A172 (cell line): Measurements from ENCODE around the gene FBLN1. TPM values are rescaled to one million over a fixed set of nuclear protein-coding genes. Genes with fewer than 3 reads are reported as not detected.
"Not testable (repeated sequence)": the region's sequence is repeated elsewhere in the genome, so short reads cannot be mapped to it uniquely, and the experiment has no call there.

Experiments used
- DNase-seq: peaks from one replicate; pipeline ENCODE4 v3.0.0-alpha.2; 2015; ENCODE audit warnings: low spot score
- total RNA-seq: library from RNA; depleted of rRNA; stranded (reverse); fragments of >200 nt; shearing (Covaris generic); gene quantifications from 2 replicates; pipeline ENCODE4 v1.2.3, GENCODE V29; 2014

Gene FBLN1
- total RNA-seq, 1 experiment from 2014 or later = 58.8 TPM

DNA sequence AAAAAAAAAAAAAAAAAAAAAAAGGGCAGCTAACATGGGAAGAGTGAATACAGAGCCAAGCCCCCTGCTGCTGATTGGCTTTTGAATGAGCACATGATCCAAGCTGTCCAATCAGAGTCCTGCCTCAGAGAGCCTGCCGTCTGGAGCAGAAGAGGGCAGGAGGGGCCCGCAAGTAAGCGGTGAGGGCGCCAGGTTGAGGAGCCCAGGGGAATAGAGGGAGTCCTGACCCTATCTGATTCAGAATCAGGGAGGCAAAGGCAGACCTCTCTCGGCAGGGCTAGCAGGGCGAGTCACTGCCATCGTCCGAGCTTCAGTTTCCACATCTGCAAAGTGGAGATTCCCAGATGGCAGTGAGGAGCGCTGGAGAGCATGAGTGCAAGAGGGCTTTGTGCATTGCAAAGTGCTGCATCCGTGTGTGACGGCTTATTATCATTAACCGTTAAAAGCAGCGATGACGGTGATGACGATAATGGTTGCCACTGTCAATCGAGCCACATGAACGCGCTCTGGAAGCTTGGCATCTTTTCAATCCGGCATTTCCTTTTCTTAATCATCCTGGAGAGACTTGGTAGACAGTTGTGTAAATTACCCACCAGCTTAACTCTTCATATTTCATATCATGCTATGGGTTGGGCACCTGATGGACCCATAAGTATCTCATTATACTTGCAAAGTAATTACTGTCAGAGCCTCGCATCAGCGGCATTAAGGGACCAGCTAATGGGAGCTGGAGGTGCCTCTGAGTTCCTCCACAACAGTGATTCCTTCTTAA is 100.3 kb downstream of the FBLN1 start:
- DNase-seq = peak; percentile 64

DNA sequence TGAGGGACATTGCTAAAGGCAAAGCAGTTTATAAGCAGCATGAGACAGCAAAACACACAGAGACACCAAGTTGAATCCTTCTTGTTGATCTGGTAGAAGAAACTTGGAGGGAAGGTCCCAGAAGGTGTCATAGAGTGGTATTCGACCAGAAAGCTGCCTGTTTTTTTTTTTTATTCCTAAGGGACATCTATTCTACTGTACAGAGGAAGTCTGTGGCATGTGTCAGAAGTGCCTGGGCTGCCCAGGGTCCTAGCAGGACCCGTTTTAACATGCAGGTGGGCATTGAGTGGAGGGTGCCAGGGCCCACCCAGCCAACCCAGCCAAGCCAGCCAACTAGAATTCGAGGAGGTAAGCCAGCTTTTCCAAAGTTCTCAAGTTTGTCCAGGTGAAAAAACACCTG is 100.9 kb downstream of the FBLN1 start:
- peak; percentile 13 for DNase-seq

DNA sequence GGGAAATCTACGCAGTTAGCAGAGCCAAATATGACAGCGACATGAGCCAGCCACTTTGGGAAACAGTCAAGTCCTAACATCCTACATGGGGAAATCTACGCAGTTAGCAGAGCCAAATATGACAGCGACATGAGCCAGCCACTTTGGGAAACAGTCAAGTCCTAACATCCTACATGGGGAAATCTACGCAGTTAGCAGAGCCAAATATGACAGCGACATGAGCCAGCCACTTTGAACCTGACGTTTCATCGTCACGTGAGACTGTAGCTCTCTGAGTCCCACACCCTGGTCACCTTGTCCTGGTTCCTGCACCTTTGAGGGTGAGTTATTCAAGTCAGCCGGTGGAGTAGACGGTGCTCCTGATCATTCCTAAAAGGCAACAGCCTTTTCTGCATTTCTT is 105.4 kb downstream of the FBLN1 start:
- DNase-seq = not testable (repeated sequence)

DNA sequence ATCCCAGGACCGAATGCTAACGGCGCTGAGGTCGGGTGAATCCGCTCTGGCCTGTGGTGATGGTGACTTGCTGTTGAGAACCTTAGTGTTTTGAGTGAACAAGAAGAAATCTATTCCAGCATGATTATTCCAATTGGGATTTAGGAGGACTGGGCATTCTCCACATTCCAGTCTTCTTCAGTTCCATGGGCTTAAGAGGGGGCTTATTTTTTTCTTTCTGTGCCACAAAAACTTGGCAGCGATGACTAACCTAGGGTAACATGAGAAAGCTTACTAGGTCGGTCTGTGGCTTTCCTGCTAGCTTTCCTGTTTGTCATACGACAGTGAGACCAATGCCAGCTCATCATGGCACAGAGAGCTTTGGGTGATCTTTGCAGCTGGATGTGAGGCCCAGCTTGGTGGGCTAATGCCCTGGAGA is 106.1 kb downstream of the FBLN1 start:
- DNase-seq = peak; percentile 96

DNA sequence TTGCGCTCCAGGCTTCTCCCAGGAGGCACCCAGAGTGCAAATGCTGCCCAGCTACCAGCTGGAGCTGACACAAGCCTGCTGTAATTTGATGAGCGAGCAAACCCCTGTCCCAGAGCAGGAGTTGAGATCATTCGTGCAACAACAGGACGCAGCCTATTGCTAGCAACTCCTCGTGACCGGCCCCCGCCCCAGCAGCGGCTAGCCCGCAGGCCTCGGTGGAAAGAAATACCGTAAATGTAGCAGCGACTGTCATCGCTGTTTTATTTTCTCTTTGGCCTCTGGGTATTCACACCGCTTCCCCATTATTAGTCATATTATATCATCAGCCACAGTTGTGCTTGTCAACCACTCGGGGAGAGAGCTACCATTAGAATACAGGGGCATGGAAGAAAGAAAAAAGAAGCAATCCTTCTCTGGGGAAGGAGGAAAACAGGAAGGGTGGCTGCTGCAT is 109.8 kb downstream of the FBLN1 start:
- peak; percentile 63 for DNase-seq

DNA sequence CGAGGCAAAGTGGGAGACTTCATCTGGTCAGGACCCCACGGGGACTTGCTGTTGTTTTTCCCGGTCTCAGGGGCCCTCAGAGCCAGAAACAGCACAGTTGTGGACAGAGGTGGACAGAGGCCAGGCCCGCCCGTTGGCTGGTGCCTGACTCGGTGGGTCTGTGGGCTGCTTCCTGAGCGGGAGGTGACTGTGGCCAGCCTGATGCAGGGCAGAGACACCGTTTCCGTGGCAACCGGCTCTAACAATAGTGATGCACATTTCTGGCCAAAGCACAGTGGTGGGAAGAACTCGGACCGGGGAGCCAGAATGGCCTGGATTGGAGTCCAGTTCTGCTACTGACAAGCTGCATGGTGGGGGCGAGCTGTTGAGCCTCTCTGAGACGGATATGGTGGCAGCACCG is 110.3 kb downstream of the FBLN1 start:
- no peak for DNase-seq

DNA sequence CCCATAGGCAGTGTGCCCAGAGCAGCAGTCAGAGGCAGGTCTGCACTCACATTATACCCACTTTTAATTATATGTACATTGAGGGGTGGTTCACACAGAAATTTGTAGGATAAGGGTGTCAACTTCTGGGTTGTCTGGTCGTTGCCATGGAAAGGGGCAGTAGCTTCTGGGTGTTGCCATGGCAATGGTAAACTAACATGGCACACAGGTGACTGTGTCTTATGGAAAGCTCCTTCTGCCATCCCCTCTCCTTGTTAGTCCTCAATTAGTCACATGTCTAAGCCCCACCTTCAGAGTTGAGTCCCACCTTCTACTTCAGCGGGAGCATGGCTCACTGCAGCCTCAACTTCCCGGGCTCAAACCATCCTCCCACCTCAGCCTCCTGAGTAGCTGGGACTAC is 112.7 kb downstream of the FBLN1 start:
- no peak for DNase-seq

DNA sequence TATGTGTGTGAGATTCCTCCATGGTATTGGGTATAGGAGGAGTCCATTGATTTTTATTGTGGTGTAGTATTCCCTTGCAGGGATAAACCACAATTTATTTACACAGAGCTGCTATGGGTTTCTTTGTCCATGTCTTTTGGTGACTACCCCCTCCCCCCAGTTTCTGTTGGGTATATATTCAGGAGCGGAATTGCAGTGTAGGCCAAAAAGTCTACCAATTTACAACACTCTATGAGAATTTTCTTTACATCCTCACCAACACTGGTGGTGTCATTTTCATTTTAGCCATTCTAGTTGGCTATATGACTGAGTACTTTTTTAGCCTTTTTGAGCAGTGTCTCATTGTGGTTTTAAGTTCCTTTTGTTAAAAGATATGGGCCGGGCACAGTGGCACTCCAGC is 113.7 kb downstream of the FBLN1 start:
- no peak for DNase-seq

DNA sequence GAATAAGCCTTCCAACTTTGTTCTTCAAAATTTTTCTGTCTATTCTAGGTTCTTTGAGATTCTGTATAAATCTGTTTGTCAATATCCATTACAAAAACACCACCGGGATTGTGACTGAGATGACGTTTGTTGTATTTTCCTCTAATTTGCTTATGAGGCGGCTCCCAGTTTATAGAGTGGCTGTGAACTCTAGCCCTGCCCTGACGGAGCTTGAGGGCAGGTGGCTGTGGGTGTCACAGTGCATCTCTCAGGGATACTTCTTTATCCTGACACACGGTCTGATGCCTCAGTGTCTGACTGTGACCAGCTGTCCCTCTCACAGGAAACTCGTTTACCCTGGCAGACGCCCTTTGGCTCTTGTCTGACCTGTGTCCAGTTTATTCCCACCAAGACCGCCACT is 115.3 kb downstream of the FBLN1 start:
- no peak for DNase-seq

DNA sequence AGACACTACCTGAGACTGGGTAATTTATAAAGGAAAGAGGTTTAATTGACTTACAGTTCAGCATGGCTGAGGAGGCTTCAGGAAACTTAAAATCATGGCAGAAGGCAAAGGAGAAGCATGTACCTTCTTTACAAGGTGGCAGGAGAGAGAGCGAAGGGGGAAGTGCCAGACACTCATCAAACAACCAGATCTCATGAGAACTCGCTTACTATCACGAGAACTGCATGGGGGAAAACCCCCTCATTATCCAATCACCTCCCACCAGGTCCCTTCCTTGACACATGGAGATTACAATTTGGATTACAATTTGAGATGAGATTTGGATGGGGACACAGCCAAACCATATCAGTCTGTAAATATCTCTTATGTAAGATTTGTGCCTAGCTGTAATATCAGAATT is 118.0 kb downstream of the FBLN1 start:
- DNase-seq = no peak

DNA sequence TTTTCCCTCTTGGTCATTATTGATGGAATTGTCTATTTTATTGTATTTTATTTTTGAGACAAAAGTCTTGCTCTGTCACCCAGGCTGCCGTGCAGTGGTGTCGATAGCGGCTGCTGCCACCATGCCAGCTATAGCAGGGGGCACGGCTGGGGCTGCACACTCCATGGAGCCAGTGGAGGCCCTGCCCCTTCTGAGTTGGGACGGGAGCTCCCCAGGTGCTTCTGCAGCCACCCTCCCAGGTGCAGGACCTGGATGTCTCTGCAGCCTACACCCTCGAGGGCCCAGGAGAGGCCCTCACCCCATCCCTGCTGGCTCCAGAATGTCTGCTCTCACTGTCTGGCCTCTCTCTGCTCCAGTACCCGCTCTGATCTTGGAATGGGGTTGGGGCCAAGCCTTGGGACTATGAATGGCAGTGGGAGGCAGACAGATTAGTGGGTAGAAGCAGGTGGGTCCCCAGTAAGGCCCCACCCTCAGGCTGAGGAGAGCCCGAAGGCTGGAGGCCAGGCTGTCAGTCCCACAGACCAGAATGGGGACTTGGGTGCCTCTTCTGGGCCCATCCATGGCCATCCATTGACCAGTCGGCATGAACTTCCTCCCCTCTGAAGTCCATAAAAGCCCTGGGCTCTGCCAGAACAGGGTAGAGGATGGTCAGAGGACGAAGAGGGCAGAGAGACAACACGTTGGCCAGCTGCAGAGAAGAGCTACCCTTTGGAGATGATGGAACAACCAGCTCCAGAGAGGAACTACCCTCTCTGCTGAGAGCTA is 119.3 kb downstream of the FBLN1 start:
- no peak for DNase-seq

DNA sequence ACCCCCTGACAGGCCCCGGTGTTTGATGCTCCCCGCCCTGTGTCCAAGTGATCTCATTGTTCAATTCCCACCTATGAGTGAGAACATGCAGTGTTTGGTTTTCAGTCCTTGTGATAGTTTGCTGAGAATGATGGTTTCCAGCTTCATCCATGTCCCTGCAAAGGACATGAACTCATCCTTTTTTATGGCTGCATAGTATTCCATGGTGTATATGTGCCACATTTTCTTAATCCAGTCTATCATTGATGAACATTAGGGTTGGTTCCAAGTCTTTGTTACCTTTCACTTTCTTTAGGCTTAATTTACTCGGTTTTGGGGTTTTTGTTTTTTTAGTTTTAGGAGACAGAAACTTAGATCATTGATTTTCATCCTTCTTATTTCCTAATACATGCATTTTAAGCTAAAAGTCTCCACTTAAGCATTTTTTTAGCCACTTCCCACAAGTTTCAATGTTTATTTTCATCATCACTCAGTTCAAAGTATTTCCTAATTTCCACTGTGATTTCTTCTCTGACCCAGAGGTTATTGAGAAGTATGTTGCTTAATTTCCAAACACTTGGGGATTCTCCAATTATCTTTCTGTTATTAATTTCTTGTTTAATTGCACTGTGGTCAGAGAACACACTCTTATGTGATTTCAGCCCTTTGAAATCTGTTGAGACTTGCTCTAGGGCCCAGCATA is 120.9 kb downstream of the FBLN1 start:
- not testable (repeated sequence) for DNase-seq

DNA sequence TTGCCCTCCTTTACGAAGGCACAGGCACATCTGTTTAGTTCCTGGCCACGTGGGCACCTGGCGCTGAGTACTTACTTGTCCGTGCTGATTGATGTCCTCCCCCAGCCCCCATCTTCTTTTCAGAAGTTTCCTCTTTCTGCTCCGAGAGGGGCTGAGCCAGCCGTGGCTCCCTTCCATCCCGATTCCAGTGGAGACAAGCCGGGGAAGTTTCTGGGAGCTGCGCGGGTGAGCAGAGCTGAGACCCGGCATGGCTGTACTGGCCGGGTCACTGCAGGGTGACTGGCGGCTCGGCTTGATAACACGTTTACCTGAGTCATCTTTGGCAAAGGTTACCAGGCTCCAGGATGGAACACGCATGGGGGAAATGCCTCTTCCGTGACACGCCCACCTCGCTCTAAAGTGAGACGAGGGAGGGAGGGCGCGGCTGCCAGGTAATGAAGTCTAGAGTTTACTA is 123.5 kb downstream of the FBLN1 start:
- no peak for DNase-seq

DNA sequence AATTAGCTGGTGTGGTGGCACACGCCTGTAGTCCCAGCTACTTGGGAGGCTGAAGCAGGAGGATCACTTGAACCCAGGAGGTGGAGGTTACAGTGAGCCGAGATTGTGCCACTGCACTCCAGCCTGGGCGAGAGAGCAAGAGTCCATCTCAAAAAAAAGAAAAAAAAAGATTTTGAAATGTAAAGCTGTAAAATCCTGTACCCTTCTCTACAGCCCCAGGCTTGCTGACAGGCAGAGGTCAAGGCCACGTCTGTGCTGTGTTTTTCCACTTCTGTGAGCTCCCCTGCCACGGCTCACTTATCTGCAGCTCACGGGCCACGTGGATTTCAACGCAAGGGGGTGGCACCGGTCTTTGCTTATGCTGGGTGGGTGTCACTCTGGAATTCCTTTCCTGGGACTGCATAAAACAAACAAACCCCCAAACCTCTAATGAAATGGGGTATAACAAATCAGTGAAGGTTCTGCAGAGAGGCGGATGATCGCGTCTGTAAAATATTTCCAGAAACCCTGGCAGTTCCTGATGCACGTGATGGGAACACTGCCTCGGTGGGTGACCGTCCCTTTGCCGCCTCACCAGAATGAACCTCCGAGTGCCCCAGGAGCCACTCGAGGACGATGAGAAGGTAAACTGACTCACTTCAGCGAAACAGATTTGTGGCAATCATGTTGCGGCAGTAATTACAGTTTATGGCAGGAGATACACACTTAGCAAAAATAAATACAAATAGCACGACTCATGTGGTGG is 125.0 kb downstream of the FBLN1 start:
- no peak for DNase-seq

DNA sequence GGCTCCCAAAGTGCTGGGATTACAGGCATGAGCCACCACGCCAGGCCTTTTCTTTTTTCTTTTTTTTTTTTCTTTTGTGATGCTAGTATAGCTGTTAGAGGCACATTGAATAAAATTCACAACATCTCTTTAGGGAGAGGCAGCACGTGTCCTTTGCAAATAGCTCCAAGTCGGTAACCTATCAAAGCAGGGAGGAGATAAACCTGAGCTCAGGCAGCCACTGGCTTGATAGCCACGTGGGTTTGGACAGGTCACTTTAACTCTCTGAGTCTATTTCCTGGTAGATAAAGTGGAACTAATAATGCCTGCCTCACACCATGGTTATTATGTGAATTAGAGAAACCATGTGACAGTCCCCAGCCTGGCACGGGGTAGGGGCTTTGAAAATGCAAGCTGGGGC is 125.8 kb downstream of the FBLN1 start:
- DNase-seq = no peak

DNA sequence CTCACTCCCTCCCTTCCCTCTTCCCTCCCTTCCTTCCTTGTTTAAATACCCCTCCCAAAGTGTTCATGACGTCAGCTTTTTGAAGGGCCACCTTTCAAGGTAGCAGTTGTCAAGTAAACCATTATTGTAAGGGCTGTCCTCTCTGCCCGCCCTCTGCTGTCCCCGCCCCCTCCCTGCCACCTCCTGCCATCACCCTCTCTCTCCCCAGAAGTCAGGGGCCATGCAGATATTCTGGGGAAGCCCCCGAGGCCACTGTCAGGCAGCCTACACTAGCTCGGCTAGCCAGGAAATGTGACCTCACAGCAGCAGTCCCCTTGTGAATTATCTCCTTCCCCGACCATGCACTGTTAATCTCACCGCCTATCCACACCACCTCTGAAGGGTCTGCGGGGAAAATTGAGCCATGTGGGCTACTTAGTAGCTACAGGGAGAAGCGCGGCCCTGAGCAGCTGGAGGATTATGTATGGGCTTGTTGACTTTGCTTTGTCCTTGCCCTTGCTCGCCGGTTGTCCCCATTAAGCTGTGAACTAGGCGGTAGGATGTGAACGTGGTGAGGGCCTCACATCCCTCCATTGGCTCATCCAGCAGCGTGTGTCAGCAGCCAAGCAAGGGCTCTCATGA is 126.9 kb downstream of the FBLN1 start:
- DNase-seq = no peak

DNA sequence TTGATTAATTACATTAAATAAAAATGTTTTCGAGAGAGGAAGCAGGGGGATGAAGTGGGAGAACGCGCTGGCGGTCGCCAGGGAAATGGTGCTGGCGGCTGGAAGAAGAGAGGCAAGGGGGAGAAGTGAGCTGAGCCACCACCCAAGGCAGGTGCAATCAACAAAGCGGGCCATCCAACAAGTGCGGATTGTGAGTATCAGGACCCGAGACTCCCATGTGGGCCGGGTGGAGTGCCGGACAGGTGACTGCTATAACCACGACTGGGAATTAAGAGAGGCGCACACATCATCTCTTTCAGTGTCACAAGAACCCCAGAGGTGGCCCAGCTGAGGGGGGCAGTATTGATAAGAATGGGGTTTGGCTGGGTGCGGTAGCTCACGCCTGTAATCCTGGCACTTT is 127.8 kb downstream of the FBLN1 start:
- no peak for DNase-seq

DNA sequence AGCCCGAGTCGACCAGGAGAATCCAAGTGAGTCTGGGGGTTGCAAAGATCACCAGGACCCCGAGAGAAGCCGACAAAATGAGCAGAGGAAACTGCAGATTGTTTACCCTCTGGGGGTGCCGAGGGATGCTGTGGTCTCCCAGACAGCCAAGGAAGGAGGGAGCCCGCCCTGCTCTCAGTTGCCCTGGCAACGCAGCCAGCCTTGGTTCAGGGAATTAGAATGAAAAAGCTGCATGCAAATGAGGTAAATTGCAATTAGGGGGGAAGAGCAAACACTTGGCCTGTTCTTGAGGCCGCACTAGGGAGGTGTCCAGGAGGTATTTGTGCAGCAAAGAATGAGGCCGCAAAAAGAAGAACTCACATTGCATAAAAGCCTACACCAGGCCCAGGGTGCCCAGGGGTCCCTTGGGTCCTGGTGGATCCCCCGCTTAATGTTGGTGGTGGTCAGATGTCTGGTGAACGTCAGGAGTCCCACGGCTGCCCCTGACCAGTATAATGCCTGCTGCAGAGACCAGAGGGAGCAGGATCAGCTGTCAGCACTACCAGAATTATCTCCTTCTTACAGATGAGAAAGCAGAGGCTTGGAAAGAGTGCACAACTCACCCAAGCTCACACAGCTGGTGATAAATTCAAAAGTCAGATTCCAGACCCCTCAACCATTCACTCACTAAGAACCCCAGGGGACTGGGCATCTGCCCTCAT is 128.6 kb downstream of the FBLN1 start:
- DNase-seq = no peak

DNA sequence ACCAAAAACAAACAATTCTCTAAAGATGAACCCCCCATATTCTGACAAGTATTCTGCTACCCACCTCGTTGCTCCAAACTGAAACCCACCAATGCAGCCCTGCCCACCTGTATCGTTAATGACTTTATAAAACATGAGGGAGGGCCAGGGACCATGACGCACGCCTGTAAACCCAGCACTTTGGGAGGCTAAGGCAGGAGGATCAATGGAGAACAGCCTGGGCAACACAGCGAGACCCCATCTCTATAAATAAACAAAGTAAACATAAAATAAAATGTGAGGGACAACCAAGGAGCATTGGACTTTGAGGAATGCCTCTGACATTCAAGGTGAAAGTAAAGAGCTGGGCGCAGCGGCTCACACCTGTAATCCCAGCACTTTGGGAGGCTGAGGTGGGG is 129.2 kb downstream of the FBLN1 start:
- DNase-seq = no peak

DNA sequence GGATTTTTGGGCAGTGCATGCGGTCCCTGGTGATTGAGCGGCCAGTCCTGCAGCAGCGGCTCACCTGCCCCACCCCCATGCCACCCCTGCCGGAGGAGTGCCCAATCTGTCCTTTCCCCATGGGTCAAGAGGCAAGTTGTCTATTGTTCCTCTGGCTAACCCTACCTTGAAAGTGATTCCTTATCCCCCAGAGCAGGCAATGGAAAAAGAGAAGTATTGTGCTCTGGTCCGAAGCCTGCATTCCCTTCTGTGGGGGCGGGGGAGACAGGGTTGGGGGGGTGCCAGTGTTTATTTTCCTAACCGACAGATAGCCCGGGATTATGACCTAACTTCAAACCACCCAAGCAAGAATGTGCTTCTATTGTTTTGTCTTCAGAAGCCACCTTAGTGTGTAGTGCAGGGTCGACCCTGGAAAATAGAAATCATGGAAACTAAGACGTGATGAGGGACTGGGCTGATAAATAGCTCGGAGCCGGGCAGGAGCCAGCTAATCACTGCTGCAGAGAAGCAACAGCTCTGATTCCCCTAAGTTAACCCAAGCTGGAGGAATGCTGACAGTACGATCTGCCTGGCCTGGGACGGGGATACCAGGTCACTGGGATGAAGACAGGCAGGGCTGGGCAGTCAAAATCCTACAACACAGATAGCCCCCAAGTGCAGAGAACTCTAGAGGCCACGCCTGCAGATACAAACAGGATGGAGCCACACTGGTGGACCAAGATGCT is 130.3 kb downstream of the FBLN1 start:
- DNase-seq = no peak
